OCI-LY1 (cell line): ENCODE measurements around the gene EVI2B.

Source experiments
- H2AFZ ChIP-seq: fragments of 200-600 bp; sonication (generic), shearing (Covaris generic); 2 replicates; pipeline ENCODE4 v1.6.0; 2014; ENCODE audit warnings: antibody characterized with exemption, mild to moderate bottlenecking, low read length
- H3F3A ChIP-seq: fragments of 200-600 bp; sonication (generic), shearing (Covaris generic); 2 replicates; pipeline ENCODE4 v1.6.0; 2014; ENCODE audit warnings: mild to moderate bottlenecking, antibody characterized with exemption, low read length, moderate library complexity; ENCODE audit not compliant: insufficient read depth
- H3K27ac ChIP-seq: fragments of 200-600 bp; sonication (generic); 2 replicates; pipeline ENCODE4 v1.5.1; 2014; ENCODE audit warnings: low read length, mixed run types, mild to moderate bottlenecking, low read depth; ENCODE audit not compliant: poor library complexity, severe bottlenecking
- H3K27me3 ChIP-seq: fragments of 200-600 bp; sonication (generic); 2 replicates; pipeline ENCODE4 v1.6.0; 2014; ENCODE audit warnings: antibody characterized with exemption, mild to moderate bottlenecking, low read length, moderate library complexity; ENCODE audit not compliant: insufficient read depth
- H3K36me3 ChIP-seq: fragments of 200-600 bp; sonication (generic); 2 replicates; pipeline ENCODE4 v1.6.1; 2014; ENCODE audit warnings: mild to moderate bottlenecking, antibody characterized with exemption, low read length, moderate library complexity, mixed read lengths; ENCODE audit not compliant: insufficient read depth
- H3K4me1 ChIP-seq: fragments of 200-600 bp; sonication (generic); 2 replicates; pipeline ENCODE4 v1.5.1; 2014; ENCODE audit warnings: mild to moderate bottlenecking, low read length, moderate library complexity; ENCODE audit not compliant: insufficient read depth, severe bottlenecking
- H3K4me2 ChIP-seq: fragments of 200-600 bp; sonication (generic), shearing (Covaris generic); 2 replicates; pipeline ENCODE4 v1.6.1; 2014; ENCODE audit warnings: low read length
- H3K4me3 ChIP-seq: fragments of 200-600 bp; sonication (generic); 2 replicates; pipeline ENCODE4 v1.5.1; 2014; ENCODE audit warnings: low read length, low read depth, mild to moderate bottlenecking, mixed read lengths; ENCODE audit not compliant: poor library complexity, severe bottlenecking
- H3K79me2 ChIP-seq: fragments of 200-600 bp; shearing (Covaris generic); 2 replicates; pipeline ENCODE4 v1.6.1; 2016; ENCODE audit warnings: mixed run types, low read length, mixed read lengths; ENCODE audit not compliant: insufficient read depth
- H3K9ac ChIP-seq: fragments of 200-600 bp; sonication (generic), shearing (Covaris generic); 2 replicates; pipeline ENCODE4 v1.6.1; 2014; ENCODE audit warnings: mild to moderate bottlenecking, low read length, mixed read lengths
- H3K9me2 ChIP-seq: fragments of 200-600 bp; sonication (generic), shearing (Covaris generic); 2 replicates; pipeline ENCODE4 v1.6.1; 2014; ENCODE audit warnings: low read depth, mild to moderate bottlenecking, low read length, mixed read lengths
- H3K9me3 ChIP-seq: fragments of 200-600 bp; shearing (Covaris generic); 2 replicates; pipeline ENCODE4 v1.6.1; 2014; ENCODE audit warnings: low read length, mixed read lengths
- H4K20me1 ChIP-seq: fragments of 200-600 bp; sonication (generic), shearing (Covaris generic); 2 replicates; pipeline ENCODE4 v1.6.0; 2016; ENCODE audit warnings: mild to moderate bottlenecking, low read length; ENCODE audit not compliant: insufficient read depth
- EZH2 ChIP-seq: fragments of 200-600 bp; sonication (generic), shearing (Covaris generic); IDR thresholded peaks from 2 replicates; pipeline ENCODE4 v1.8.0; 2017; ENCODE audit warnings: borderline replicate concordance, mixed run types, mild to moderate bottlenecking, antibody characterized with exemption, low read length, moderate library complexity, mixed read lengths
- TF ChIP-seq, protein P1 (sequence below): fragments of 200-600 bp; sonication (generic), shearing (Covaris generic); IDR thresholded peaks from 2 replicates; pipeline ENCODE4 v1.5.1; 2017; ENCODE audit warnings: mild to moderate bottlenecking, antibody characterized with exemption, low read length, moderate library complexity, mixed read lengths

EVI2B gene

DNA sequence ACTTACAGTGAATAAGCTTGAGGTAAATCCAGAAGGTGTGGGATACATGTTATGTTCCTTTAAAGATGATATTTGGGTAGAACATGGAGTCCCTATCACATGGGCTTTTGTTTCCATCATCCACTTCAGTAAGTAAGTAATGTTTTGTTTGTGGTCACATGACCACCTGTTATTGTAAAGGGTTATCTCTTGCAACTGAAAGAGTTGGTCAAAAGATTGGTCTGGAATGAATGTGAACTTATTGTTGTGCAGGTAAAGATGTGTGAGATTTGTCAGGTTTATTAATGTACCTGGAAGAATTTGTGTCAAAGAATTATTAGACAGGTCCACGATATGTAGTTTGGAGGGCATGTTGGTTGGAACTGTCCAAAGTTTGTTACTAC is 18.4 kb downstream of the EVI2B start:
- H3K27ac ChIP-seq = no peak overlapping the region
- no peak overlapping the region for H2AFZ ChIP-seq
- no peaks in the 10 kb centered on the region for H4K20me1 ChIP-seq
- 0 out of 2 replicates have a peak, but pooled peaks cover 1% of the 10 kb centered on the region for H3F3A ChIP-seq
- no peaks in the 10 kb centered on the region for H3K27me3 ChIP-seq
- no peaks in the 10 kb centered on the region for H3K9me2 ChIP-seq
- no peaks in the 10 kb centered on the region for H3K79me2 ChIP-seq
- no peaks in the 10 kb centered on the region for H3K9me3 ChIP-seq
- no peak overlapping the region for H3K4me2 ChIP-seq
- TF ChIP-seq, protein P1, sequence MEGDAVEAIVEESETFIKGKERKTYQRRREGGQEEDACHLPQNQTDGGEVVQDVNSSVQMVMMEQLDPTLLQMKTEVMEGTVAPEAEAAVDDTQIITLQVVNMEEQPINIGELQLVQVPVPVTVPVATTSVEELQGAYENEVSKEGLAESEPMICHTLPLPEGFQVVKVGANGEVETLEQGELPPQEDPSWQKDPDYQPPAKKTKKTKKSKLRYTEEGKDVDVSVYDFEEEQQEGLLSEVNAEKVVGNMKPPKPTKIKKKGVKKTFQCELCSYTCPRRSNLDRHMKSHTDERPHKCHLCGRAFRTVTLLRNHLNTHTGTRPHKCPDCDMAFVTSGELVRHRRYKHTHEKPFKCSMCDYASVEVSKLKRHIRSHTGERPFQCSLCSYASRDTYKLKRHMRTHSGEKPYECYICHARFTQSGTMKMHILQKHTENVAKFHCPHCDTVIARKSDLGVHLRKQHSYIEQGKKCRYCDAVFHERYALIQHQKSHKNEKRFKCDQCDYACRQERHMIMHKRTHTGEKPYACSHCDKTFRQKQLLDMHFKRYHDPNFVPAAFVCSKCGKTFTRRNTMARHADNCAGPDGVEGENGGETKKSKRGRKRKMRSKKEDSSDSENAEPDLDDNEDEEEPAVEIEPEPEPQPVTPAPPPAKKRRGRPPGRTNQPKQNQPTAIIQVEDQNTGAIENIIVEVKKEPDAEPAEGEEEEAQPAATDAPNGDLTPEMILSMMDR = no peak
- TF ChIP-seq EZH2 = no peak
- no peaks in the 10 kb centered on the region for H3K4me1 ChIP-seq
- H3K9ac ChIP-seq = no peak overlapping the region
- no peaks in the 10 kb centered on the region for H3K36me3 ChIP-seq
- no peak overlapping the region for H3K4me3 ChIP-seq

- H3K9ac ChIP-seq = no peak overlapping the region
- H3K36me3 ChIP-seq = no peaks in the 10 kb centered on the region
- no peak overlapping the region for H3K4me3 ChIP-seq
- no peak overlapping the region for H3K27ac ChIP-seq
- H3K79me2 ChIP-seq = no peaks in the 10 kb centered on the region
- no peaks in the 10 kb centered on the region for H4K20me1 ChIP-seq
- no peaks in the 10 kb centered on the region for H3K9me2 ChIP-seq
- no peaks in the 10 kb centered on the region for H3K9me3 ChIP-seq
- H3K27me3 ChIP-seq = no peaks in the 10 kb centered on the region
- peaks cover 5% of the 10 kb centered on the region for H3K4me1 ChIP-seq
- no peak overlapping the region for H3K4me2 ChIP-seq
- no peaks in the 10 kb centered on the region for H3F3A ChIP-seq
- TF ChIP-seq, protein P1 = no peak
- TF ChIP-seq EZH2 = no peak
- no peak overlapping the region for H2AFZ ChIP-seq
Observed at GRCh38 chr17:31294820-31295488, 18.9 kb downstream of the EVI2B start.

GRCh38 chr17:31294231-31294630 is 19.6 kb downstream of the EVI2B start:
- H3K4me2 ChIP-seq = no peak overlapping the region
- no peak overlapping the region for H3K27ac ChIP-seq
- H3K36me3 ChIP-seq = no peaks in the 10 kb centered on the region
- no peaks in the 10 kb centered on the region for H3K9me2 ChIP-seq
- no peaks in the 10 kb centered on the region for H3K79me2 ChIP-seq
- H3K9me3 ChIP-seq = no peaks in the 10 kb centered on the region
- no peak overlapping the region for H3K4me3 ChIP-seq
- H3F3A ChIP-seq = no peaks in the 10 kb centered on the region
- H3K27me3 ChIP-seq = no peaks in the 10 kb centered on the region
- no peak for TF ChIP-seq EZH2
- TF ChIP-seq, protein P1 = no peak
- no peaks in the 10 kb centered on the region for H4K20me1 ChIP-seq
- H3K4me1 ChIP-seq = peaks cover 8% of the 10 kb centered on the region
- H2AFZ ChIP-seq = no peak overlapping the region
- no peak overlapping the region for H3K9ac ChIP-seq
